Fibroblast of villous mesenchyme (primary cell): ENCODE data around the gene ZNF483. TPM values are rescaled to one million over a fixed set of nuclear protein-coding genes. Genes with fewer than 3 reads are reported as not detected.

Source experiments
- DNase-seq: peaks from one replicate; pipeline ENCODE4 v3.0.0-alpha.2; 2010; ENCODE audit warnings: low read depth
- H3K4me3 ChIP-seq: 2 replicates; pipeline ENCODE4 v1.5.1; 2011; ENCODE audit warnings: low read depth, mild to moderate bottlenecking, low read length
- CTCF ChIP-seq: IDR thresholded peaks from 2 replicates; pipeline ENCODE4 v1.5.1; 2012; ENCODE audit warnings: low read depth, mild to moderate bottlenecking, low read length; ENCODE audit not compliant: insufficient read depth
- total RNA-seq: library from RNA; depleted of rRNA; stranded (reverse); fragments of >200 nt; gene quantifications from 2 replicates; pipeline ENCODE4 v1.2.3, GENCODE V29; 2012

The ZNF483 gene
- total RNA-seq, 1 donor = 5.6 TPM

- no peak for TF ChIP-seq CTCF
- peak; percentile 76 for DNase-seq
- no peak overlapping the region for H3K4me3 ChIP-seq
Measured at GRCh38 chr9:111572950-111573604, 48.1 kb downstream of the ZNF483 start.

- no peak for TF ChIP-seq CTCF
- DNase-seq = no peak
- no peak overlapping the region for H3K4me3 ChIP-seq
Measured at GRCh38 chr9:111582888-111583287, 57.9 kb downstream of the ZNF483 start.

GRCh38 chr9:111586378-111586777 is 61.4 kb downstream of the ZNF483 start:
- TF ChIP-seq CTCF = no peak
- DNase-seq = no peak
- H3K4me3 ChIP-seq = no peak overlapping the region

- TF ChIP-seq CTCF = no peak
- no peak overlapping the region for H3K4me3 ChIP-seq
- DNase-seq = no peak
Measured at GRCh38 chr9:111588846-111589245, 63.9 kb downstream of the ZNF483 start.

- peak overlapping the region; percentile 82 for H3K4me3 ChIP-seq
- TF ChIP-seq CTCF = peak; percentile 71
- peak; percentile 78 for DNase-seq
Measured at GRCh38 chr9:111597852-111598732, 73.1 kb downstream of the ZNF483 start.

GRCh38 chr9:111598733-111599091 is 73.7 kb downstream of the ZNF483 start:
- peak overlapping the region; percentile 82 for H3K4me3 ChIP-seq
- no peak for TF ChIP-seq CTCF
- DNase-seq = peak; percentile 80
